CD4-positive, alpha-beta T cell treated with Interleukin-17A for 1 hour (primary cell): Measurements from ENCODE around the gene PWWP2B.
A peak's percentile ranks its signal among the peaks of the same experiment; 100 is the strongest.
"Not testable (repeated sequence)": the region's sequence is repeated elsewhere in the genome, so short reads cannot be mapped to it uniquely, and the experiment has no call there.

Experiments
- DNase-seq: peaks from one replicate; pipeline ENCODE4 v3.0.0-alpha.2; 2020

The PWWP2B gene

GRCh38 chr10:132434405-132435005, 37.5 kb downstream of the PWWP2B start:
- peak; percentile 59 for DNase-seq

- DNase-seq = not testable (repeated sequence)
Measured at GRCh38 chr10:132435320-132435719, 38.3 kb downstream of the PWWP2B start.

DNA sequence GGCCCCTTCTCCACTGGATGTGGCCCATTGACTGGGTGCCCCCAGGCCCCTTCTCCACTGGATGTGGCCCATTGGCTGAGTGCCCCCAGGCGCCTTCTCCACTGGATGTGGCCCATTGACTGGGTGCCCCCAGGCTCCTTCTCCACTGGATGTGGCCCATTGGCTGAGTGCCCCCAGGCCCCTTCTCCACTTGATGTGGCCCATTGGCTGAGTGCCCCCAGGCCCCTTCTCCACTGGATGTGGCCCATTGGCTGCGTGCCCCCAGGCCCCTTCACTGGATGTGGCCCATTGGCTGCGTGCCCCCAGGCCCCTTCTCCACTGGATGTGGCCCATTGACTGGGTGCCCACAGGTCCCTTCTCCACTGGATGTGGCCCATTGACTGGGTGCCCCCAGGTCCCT, 39.1 kb downstream of the PWWP2B start:
- DNase-seq = not testable (repeated sequence)

GRCh38 chr10:132436861-132437410, 39.9 kb downstream of the PWWP2B start:
- DNase-seq = no peak

- DNase-seq = no peak
Measured at GRCh38 chr10:132437541-132437950, 40.5 kb downstream of the PWWP2B start.

DNA sequence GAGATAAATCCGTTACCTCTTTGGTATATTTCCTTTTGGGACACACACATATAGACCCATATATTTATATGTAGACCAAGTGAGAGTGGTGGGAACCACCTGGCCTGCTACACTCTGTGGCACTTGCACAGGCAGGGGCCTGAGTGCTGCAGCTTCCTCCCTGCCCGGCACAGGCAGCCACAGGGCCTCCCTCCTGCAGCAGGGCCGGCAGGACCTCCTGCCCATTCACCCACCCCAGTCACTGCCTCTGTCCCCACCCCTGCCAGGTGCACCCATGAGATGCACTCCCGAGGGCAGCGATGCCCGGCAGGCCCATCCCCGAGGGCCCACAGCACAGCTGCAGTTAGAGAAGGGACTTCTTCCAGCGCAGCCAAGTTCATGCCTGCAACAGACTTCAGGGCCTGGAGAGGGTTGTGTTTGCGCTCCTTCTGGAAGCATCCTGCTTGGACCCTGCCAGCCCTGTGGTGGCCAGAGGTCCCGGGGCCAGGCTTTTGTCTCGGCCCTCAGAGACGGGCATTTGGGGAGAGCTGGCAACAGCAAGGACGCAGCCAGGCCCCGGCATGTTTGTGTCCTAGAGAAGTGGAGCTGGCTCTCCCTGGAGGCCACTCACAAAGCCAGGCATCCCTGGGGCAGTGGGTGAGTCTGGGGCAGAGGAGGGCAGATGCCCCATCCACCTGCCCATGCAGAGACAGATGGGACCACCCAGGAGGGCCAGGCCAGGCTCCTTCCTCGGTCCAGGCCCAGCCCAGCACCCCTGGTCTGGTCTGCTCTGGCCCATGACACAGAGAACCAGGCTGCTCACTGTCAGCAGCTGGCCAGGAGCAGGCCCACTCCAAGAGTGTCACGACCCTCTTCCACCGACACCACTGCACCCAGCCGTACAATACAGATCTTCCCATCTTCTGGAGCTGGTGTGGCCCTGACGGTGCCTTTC, 41.4 kb downstream of the PWWP2B start:
- DNase-seq = no peak

DNA sequence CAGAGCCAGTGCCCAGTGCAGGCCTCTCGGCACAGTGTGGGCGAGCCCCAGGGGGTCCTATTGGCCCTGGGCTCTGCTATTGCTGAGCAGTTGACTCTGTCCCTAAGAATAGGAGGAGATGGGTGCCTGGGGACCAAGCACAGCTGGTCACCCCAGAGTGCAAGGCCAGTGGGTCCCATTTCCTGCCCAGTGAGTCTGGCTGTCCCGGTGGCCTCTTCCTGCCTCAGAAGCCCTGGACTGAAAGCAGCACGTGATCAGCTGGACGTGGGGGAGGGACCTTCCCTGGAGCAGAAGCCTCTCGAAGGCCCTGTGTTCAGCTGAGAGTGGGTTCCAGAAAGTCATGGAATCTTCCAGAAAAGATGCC, 42.0 kb downstream of the PWWP2B start:
- DNase-seq = no peak

GRCh38 chr10:132439424-132440163, 42.6 kb downstream of the PWWP2B start:
- no peak for DNase-seq

DNA sequence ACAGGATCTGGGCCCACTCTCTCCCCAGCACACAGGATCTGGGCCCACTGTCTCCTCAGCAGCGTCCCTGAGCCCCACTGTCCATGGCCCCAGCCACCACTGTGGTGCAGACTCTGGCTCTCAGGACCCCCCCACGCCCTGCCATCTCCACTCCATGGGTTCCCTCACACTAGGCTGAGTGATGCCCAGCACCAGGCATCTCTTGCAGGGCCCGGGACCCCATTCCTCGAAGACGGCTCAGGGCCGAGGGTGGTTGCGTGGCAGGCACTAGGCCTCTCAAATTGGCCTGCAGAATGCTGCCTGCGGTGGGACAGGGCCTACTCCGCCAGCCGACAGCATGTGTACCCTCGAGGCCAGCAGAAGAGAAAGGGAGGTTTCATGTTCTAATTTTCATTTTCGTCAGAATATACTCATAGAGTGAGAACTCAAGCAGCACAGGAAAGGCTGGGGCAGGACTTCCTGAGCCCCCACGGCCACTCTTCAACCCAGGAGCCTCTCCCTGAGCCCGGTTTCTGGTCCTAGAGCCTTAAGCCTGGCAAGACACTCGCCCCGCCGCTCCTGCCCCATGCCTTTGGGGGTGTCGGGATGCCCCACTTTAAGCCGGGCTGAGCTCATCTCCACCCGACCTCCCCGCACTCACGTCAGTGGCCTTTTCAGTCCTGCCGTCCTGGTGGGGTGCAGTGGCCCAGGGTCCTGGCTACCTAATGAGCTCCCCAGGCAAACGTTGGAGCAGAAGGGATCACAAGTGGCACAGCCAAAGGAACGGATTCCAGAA, 44.0 kb downstream of the PWWP2B start:
- no peak for DNase-seq

GRCh38 chr10:132441818-132442524, 45.0 kb downstream of the PWWP2B start:
- no peak for DNase-seq

DNA sequence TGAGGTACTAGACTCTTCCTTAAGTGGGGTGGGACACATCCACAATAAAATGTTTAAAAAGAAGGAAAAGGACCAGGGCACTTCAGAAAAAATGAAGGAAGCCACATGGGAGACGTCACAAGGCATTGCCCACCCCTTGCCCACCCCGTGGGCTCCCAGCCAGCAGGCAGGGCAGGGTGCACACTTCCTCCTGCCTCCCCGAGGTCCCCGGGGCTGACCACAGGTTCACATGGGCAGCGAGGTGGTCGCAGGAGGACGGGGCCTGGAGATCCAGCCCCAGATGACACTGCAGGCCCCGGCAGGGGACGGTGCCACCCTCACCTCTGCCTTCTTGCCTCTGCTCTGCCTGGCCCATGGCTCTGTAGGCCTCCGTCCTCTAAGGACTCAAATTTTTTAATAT, 45.6 kb downstream of the PWWP2B start:
- no peak for DNase-seq

DNA sequence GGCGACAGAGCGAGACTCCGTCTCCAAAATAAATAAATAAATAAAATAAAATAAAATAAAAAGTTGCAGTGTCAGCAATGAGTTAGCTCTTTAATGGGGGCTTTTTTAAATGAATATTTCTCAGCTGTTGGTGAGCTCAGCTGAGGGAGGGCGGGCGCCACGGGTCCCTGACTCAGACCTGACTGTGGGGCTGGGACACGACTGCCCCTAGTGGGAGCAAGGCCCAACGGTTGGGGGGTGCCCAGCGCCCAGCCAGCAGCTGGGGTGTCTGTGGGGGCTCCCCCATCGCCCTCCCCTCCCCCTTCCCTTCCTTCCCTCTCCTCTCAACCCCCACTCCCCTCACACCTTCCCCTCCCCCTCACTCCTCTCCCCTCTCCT, 46.6 kb downstream of the PWWP2B start:
- DNase-seq = peak; percentile 80

- DNase-seq = peak; percentile 43
Measured at GRCh38 chr10:132443983-132444876, 47.2 kb downstream of the PWWP2B start.

DNA sequence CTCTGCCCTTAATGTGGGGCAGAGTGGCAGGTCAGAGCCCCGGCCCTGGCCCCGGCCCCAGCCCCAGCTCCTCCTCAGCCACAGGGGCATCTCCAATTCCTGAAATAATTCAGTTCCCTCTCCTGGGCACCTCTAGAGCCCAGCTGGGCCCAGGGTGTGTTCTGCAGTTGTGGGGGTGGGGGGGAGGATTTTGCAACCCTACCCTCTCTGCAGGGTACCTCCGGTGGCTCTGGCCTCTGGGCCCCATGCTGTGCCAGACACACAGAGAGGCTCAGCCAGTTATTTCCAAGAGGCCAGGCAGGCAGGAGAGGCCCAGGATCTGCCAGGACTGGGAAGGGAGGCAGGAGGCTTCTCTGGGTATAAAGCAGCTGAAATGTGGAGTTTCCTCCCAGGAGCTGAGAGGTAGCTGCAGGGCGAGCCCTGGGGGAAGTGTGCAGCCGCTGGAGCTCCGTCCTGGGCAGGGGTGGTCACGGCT, 47.9 kb downstream of the PWWP2B start:
- no peak for DNase-seq

DNA sequence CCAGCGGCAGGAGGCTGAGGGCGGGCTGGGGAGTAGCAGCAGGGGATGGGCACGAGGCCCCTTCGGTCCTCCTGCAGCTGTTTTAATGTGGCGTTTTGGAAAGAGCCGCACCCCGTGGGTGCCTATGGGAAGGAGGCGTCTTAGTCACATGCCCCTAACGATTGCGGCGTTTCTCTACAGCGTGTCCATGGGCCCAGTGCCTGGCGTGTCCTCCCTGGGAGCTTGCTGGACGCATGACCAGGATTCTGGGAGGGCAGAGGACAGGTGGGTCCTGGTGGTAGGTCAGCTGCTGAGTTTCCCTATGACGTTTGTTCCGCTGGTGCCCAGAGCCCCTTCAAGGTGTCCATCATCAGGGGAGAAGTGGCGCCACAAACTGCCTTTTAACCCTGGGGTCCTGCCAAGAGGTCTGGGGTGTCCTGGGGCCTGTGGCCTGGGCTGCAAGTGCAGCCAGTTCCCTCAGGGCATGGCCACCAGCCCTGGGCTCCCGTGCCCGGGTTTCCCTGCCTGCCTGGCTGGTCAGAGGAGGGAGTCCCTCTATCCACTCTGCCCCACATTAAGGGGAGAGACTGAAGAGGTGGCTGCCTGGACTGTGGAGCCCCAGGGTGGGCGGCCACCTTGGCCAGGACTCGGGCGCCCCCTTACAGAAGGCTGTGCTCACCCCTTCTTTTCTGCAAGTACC, 48.7 kb downstream of the PWWP2B start:
- no peak for DNase-seq

GRCh38 chr10:132446195-132446581, 49.2 kb downstream of the PWWP2B start:
- DNase-seq = no peak

DNA sequence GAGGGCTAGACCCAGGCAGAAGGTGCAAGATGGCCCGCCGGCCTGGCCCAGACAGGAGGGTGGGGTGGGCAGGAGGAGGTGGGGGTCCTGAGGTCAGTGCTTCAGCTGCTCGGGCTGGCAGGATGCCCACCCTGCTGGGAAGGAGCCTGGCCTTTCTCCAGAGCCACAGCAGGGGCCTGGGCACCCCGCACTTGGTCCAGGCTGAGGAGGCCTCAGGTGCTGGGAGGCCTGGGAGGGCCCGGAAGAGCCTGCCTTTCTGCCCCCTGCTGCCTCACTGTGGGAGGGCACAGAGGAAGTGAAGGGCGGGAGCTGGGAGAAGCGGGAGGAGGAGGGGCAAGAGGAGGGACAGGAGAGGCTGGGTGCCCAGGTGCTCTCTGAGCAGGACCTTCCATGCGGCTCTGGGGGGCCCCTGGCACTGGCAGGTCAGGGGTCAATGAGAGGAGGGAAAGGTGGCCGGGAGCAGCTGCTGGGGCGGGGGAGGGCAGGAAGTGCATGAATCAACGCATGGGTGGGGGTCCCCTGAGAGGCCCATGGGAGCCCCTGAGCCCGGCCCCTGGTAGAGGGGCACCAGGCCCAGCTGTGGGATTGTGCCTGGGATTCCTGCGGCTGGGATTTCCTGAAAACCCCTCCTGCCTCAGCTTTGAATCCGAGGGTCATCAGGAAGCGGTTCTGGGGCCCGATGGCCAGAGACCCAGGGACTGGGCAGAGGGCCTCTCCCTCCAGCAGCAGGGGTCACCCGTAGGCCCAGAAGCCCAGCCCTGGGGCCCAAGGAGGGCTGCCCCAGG, 49.9 kb downstream of the PWWP2B start:
- peak; percentile 80 for DNase-seq

DNA sequence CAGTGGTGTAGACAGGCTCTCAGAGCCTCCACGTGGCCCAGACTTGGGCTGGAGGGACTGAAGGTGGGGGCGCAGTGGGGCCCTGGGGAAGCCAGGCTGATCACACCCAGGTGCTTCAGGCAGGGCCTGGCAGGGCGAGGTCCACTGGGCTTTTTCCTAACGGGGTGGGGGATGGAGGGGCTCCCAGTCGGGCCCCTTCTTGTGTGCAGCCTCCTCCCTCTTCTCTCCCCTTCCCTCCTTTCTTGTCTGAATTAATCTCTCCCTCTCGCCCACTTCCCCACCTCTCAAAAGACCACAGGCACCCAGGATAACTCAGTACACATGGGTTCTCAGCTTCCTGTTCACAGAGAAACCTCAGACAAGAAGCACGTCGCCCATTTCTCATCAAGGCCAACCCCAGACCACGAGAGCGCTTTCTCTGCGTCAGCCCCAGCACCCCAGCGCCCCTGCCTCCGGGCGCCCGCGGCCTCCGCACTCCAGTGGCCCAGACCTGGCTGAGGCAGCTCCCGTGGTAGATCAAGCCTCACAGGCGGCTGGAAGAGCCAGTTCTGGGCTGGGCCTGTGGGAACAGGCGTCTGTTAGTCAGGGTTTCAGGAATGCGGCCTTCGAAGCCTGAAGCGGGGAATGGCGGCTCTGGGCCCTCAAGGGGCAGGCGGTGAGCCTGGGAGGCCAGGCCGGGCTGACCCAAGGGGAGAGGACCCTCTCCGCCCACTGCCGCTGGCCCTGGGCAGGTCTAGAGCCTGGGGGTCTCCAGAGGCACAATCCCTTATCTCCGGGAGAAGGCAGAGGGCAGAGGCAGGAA, 50.6 kb downstream of the PWWP2B start:
- DNase-seq = peak; percentile 84
